NOMO-1 (cell line): Measurements from ENCODE around the gene ADCY3.

Source experiments
- DNase-seq, 2 experiments: peaks; one replicate each; lab custom pipeline; 2025; ENCODE audit not compliant: unreplicated experiment in 2 of 2; lab: John Stamatoyannopoulos, UW

Gene ADCY3

DNA sequence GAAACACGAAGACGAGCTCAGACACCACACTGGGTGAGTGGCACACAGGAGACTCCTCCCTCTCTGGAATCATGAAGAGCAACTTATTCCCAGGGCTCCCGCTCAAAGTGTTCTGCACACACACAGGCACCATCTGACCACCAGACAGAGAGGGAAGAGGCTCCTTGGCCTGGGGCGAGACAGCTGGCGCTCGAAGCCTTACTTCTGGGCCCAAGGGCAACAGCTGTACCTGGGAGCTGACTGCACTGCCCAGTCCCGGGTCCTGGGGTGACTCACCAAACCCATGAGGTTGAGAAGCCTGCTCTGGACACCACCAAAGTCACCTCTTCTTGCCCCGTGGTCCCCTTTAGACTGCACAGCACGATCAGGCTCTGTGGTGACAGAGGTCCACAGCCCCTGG, 42.4 kb downstream of the ADCY3 start:
- no peak for DNase-seq

DNA sequence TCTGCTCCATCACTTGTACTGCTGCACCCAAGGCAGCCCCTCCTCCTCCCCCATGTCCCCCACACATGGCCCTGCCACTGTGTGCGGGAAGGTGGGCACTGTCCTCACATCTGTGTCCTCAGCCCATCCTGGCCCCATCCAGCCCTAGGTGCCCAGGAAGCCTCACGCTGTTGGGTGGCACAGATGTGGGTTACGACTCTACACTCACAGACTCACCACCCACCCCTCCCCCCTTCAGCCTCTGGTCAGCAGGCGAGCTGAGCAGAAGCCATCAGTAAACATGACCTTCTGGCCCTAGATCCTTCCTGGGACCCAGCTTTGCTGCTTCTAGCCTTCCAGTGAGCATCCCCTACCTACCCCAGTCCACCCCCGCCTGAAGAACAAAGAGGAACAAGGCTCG, 43.0 kb downstream of the ADCY3 start:
- no peak for DNase-seq

DNA sequence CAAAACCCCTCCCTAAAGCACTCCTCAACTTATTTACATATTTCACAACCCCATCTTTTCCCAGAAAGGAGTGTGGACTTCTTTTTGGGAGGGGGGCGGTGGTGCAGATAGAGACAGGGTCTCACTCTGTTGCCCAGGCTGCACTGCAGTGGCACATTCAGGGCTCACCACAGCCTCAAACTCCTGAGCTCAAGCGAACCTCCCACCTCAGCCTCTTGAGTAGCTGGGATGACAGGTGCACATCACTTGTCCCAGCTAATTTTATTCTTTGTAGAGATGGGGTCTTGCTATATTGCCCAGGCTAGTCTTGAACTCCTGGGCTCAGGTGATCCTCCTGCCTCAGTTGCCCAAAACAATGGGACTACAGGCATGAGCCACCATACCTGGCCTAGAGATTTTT, 44.1 kb downstream of the ADCY3 start:
- no peak for DNase-seq

DNA sequence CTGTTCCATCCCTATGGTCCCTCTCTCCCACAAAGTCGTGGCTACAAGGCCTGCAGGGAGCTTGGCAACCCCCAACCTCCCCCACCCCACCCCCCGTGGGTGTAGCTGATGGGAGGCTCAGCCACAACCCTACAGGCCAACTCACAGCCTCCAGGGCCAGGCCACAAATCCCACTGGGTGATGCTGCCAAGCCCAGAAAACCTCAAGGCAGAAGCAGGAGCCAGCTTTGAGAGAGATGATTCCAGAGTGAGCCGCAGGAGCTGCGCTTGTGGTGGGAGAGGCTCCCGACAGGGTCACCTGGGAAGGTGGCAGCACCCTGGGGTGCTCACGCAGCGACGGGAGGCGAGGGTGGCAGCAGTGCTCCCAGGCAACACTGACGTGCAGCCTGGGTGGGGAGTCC, 44.8 kb downstream of the ADCY3 start:
- no peak for DNase-seq

DNA sequence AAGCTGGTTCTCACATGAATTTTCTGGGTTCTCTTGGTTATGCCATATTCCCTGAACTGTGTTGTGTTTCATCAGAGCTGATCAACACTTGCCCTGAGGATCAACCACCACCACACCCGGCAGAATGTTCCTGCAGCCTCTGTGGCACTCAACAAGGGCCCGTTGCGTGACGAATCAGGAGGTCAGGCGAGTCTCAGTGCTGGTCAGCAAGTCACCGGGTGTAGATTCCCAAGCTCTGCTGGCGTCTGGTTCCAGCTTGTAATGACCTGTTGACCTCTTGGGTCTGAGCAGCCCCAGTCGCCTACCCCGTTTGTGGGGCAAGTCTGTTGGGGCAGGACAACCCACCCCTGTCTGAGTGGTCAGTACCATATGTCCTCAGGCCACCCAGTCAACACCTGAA, 46.0 kb downstream of the ADCY3 start:
- peak; percentile 6 to 28 for DNase-seq

DNA sequence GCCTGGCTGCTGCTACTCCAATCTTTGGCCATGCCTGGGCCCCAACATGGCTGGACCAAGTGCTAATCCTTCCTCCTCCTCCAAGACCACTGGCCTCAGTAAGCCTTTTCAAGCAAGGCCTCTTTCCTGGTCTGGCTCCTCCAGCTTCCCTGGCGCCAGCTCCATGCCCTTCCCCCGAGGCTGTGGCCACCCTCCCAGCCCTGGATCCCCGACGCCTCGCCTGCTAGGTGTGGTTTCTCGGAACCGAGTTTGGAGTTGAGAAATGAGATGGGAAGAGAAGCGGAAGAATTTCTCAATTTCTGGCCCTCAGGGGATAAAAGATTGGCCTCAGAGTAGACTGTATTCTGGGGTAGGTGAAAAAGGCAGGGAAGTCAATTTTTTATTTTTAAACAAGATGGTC, 46.4 kb downstream of the ADCY3 start:
- peak in 1 of 2 experiments; percentile 28 for DNase-seq

DNA sequence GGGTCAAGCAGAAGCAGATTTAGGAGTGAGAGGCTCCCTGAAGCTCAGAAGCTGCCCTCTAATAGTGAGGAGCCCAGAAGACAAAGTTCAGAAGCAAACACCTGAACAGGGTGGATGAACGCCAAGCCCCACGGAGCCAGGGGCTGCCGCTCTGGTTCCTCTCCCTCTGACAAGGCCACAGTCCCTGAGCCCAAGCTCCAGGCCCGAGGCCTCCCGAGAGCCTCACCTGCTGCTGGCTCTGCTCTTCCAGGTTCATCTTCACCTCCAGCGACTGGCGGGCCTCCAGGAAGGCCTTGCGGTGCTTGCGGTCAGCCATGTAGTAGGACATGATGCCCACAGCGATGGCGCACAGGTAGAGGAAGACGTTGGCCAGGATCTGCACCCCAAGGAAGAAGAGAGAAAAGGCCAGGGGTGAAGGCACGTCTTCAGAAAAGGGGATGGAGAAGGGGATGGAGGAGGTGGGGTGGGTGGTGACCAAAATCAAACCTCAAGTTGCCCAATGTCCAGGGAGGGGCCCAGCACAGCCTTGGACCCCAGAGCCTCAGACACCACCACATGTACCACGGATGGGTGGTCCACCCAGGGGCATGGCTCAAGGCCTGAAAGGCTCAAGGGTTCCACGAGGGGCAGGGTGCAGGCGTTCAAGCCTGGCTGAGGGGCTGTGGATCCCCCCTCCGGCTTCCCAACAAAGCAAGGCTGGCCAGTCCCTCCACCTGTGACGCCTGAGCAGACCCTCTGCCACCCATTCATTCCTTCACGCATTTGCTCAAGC, 47.5 kb downstream of the ADCY3 start:
- DNase-seq, result no peak

DNA sequence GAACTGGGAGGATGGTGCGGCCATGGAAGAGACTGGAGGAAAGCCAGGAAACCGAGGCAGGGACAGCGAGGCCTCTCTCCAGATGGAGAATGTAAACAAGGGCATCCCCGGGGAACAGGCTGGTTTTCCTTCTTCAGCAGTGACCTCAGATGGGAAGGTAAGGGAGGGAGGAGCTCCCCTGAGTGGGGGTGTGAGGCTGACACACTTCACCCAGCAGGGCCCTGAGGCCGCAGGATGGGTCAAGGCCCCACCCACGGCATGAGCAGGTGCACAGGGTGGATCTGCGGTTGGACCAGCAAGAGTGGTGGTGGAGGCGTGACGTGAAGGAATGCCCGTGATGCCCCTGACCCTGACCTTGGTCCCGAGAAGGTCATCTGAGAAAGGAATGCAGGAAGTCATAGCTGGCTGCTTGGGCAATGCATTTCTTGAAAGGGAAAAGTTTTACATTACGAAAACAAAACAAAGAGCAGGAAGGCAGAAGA, 48.1 kb downstream of the ADCY3 start:
- DNase-seq, result no peak

DNA sequence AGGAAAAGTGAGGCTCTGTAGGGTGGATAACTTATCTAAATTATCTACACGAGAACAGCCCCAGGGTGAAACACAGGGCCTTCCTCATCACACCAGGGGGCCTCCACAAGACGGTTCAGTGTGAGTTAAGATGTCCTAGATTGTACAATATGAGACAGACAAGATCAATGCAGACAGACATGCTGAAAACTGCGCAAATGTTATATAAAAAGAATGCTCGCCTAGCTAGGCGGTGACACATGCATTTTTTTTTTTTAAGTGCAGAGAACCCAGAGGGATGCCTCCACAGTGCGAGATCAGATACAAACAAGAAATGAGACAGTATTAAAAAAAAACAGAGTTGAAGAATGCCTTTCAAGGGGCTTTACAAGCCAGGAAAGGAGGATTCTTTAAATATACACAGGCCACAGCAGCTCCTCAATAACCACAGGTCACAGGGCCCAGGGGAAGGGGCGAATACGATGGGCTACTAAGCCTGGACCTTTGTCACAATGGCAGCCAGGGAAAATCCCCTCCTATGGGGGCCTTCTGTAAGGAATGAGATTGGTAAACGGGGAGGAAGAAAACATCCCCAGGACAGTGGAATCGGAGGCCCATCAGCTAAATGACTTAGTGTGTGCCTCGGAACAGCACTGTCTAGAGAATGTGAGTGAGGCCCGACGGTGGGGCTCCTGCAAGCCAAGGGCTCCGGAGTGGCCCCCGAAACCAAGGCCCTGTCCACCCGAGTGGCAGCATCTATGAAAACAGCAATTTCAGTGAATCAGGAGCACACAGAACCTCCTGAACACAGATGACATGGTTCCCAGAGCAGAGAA, 48.9 kb downstream of the ADCY3 start:
- DNase-seq, result no peak

DNA sequence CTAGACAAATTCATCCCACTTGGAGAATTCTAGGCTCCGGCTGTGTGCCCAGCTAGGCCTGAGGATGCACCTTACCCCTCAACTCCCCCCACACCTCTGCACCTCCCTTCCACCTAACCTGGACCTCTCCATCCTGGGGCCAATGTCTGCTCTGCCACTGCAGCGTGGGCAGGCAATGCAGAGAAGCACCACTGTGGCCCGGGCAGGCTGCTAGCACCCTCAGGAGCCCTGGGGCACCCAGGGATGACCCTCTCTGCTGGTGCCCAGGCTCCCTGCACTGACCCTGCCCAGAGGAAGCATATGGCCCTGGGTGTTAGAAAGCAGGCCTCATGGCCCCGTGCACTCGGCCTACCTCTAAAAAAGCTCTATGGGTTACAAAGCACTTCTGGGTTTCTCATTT, 49.6 kb downstream of the ADCY3 start:
- no peak for DNase-seq

DNA sequence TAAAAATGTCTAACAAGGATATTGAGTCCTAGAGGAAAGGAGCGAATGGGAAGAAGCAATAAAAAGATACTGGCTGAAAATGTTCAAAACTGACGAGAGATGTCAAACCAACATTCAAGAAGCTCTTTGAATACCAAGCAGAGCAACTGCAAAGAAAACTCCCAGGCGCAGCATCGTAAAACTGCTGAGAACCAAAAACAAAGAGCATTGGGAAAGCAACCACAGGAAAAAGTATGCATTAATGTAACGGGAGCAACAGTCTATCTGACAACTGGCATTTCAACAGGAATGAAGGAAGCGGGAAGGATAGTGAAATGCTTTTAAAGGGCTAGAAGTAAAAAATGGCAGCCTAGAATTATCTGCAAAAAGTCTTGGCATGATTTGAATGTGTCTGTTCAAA, 53.1 kb downstream of the ADCY3 start:
- no peak for DNase-seq

DNA sequence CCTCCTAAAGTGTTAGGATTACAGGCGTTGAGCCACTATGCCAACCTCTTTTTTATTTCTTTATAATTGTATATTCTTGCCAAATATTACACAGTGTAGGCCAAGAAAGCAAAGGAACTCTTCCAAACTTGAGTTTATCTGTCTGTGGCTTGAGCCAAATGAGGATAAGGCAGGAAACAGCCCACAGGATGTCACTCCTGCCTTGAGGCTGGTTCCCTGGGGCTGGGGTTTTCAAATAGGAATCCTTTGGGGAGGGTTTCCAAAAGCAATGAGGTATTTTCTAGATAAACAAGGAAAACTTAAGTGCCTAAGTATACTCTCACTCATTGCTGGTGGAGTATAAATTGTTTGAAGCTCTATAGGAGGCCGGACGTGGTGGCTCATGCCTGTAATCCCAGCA, 56.4 kb downstream of the ADCY3 start:
- DNase-seq, result no peak

DNA sequence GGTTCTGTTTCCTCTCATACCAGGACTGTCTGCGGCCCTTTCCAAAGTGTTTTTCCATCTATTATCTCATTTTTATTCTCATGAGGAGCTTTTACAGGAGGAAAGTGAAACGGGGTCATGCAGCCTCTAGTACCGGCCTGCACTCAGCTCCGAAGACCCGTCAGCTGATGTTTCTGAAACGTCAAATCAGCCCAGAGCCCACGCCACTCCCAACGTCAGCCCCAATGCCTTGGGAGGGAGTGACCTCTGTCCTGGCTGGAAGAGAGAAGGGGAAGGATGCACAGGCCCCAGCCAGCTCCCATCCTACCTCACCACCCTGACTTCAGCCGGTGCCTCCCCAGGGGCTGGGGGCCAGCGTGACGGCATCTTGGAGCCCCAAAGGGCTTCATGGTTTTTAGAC, 58.5 kb downstream of the ADCY3 start:
- no peak for DNase-seq

DNA sequence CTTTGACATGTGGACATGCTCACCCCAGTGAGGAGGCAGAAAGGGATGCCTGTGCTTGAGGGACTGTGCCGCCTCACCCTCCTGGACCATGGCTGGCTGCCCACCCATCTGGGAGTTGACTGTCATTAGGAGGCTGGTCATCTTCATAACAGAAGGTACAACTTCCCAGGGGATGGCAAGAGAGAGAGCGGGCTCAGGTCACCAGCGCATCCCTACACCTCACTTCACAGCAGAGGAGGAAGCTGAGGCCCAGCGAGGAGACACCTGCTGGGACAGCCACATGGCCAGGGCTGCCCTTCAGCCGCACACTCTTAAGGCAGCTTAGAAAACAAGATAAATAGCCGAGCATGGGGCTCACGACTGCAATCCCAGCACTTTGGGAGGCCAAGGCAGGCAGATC, 59.4 kb downstream of the ADCY3 start:
- no peak for DNase-seq

DNA sequence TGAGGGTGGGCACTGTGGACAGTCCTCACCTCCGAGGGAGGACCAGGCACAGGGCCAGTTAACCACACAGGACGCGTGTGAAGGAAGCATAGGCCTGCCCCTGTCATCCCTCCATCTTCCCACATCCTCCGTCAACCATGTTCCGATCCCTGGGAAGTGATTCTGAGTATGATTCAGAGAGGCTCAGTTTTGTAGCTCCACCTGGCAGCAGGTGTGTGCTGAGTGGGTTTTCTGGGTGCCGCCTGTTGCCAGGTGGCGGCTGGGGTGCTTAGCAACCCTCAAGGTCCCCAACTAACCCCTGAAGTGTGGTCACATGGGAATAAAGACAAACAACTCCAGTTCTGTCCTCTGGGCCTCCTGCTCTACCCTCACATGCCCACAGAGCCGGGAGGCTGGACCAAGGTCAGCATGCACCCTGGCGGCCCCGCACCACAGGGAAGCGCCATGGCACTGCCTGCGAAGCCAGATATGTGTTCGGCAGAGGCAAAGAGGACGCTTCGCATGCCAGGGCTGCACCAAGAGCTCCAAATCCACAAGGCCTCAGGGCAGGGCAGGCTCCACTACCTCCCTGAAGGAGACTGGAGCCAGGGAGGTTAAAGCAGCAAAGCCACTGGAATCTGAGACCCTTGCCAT, 60.0 kb downstream of the ADCY3 start:
- DNase-seq, result no peak

DNA sequence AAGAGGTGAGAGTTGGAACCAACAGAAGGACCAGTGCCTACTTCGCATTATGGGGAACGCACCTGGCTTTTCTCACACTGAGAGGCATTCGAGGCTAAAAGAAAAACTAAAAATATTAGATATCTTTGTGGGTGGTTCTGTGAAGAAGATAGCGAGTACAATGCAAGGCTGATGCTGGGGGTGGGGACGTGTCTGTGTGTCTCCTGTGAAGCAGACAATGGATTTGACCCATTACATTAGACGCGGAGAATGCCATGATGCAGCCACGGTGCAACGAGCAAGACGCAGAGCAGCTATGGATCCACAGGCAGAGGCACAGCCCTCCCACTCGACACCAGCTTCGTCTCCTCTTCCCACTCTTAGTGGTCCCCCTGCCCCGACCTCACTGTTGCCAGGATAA, 61.0 kb downstream of the ADCY3 start:
- DNase-seq, result no peak

DNA sequence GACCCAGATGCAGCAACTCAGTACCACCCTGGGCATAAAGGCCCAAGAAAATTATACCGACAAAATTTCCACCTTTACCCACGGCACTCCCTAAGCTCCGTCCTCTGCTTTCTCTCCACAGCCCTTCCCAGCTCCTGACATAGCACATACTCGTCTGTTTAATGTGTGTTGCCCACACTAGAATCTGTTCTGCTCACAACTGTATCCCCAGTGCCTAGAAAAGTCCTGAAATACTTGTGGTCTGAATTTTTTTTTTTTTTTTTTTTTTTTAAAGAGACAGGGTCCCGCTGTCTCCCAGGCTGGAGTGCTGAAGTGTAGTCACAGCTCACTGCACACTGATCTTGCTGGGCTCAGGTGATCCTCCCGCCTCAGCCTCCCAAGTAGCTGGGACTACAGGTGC, 62.3 kb downstream of the ADCY3 start:
- no peak for DNase-seq

DNA sequence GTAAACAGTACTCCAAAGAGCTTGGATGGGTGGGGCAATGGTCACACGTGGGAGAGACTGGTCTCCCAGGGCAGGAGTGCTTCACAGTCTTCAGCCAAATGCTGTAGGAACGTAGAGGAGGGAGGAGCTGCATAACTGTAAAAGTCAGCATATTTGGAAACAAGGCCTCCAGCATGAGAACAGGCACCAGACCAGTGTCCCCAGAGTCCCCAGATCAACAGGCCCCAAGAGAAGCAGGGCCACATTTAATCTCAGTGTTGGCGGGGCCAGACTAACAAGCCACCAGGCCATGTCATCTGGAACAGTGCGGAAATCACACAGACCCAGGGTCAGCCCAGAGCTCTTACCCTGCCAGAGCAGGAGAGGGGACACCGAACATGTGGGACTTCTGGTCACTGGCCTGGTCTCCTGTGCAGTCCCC, 63.2 kb downstream of the ADCY3 start:
- no peak for DNase-seq

DNA sequence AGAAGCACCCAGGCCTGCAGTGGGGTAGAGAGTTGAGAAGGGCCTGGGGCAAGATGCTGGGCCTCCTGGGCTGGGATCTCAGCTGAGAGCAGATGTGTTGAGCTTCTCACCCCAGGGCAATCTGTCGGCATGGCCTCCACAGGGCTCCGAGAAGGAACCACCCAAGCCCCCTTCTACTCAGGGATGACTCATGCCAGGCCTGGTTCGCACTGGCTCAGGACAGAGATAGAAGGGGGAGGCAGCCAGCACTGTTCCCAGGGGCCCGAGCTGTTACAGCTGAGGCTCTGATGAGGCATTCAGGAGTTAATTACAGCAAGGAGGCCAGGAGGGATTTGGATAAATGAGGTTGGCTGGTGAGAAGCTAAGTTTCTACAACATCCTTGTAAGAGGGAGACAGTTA, 64.3 kb downstream of the ADCY3 start:
- no peak for DNase-seq

DNA sequence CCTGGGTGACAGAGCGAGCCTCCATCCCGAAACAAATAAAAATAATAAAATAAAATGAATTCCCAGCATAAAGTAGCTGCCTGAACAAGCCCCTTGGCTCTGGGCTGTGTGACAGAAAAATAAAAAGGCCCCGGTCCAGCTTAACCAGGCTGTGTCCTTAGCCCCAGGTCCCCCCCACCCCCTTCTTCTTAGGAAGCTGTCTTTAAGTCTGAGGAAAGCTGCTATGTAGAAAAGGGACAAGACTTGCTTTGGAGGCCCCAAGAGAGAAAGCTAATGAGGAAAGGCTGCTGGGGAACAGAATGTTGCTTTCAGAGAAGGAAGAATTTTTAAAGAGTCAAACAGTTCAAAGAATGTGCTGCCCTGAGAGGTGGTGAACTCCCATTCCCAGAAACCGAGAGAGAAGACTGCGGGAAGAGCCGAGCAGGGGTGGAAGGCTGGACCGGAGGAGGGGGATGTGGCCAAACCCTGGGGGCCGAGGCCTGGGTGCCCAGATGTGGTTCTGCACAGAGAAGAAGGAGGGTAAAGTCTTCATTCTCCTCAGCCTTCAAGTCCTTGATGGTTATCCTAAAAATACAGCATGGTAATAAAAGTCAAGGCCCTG, 64.9 kb downstream of the ADCY3 start:
- DNase-seq, result no peak

DNA sequence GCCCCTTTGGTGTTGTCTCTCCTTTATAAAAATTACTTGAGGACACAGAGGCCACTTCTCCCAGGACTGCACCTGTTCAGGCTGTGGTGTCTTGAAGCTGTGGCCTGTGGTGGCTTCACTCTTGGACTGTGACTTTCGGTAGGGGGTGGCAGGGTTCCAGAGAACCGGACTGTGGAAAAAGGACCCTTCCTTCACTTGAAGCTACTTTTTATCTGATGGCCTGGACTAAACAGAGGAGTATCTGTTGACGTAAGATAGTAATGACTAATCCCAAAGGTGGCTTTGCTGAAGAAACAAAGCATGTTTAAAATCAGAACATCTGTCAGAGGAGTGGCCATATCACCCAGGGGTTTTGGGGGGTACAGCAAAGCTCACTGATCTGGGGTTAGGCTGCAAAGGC, 66.0 kb downstream of the ADCY3 start:
- DNase-seq, result no peak
